GM23338 (cell line): ENCODE measurements around the gene SSU72.

Experiments used
- CTCF ChIP-seq, 2 experiments: fragments of 200-600 bp in 1 of 2; sonication (generic) in 1 of 2; conservative IDR thresholded peaks; 2 replicates each; pipeline versions ENCODE4 v1.5.1 to v1.6.1; 2016 to 2017; ENCODE audit warnings: antibody characterized with exemption in 2 of 2, low read depth in 2 of 2, mild to moderate bottlenecking in 2 of 2, moderate library complexity in 1 of 2
- EZH2 ChIP-seq: fragments of 200-600 bp; sonication (generic); IDR thresholded peaks from one replicate; pipeline ENCODE4 v1.8.0; 2017; ENCODE audit warnings: antibody characterized with exemption, mild to moderate bottlenecking, low read depth; ENCODE audit not compliant: unreplicated experiment
- JUNB ChIP-seq: IDR thresholded peaks from one replicate; pipeline ENCODE4 v1.6.1; 2016; ENCODE audit warnings: antibody characterized with exemption; ENCODE audit not compliant: unreplicated experiment

GRCh38 chr1:1535201-1536018, 39.3 kb downstream of the SSU72 start:
- TF ChIP-seq CTCF (conservative IDR thresholded peaks at IDR 0.05; ENCODE audit: low read depth in 2 of 2) = no peak
- TF ChIP-seq JUNB = no peak
- TF ChIP-seq EZH2 = no peak
